ENCODE data around the gene HMGN3.

- TF ChIP-seq RAD21 (IDR thresholded peaks at IDR 0.05; ENCODE audit: low read length) (no peak), CTCF (conservative IDR thresholded peaks at IDR 0.05; ENCODE audit: low read depth, low read length) (no peak), CEBPB (IDR thresholded peaks at IDR 0.05; ENCODE audit: low read depth, low read length) (no peak), SMC3 (IDR thresholded peaks at IDR 0.05; ENCODE audit: low read depth, low read length) (no peak), POLR2A (IDR thresholded peaks at IDR 0.05; ENCODE audit: low read depth, low read length) (no peak), MAFK (IDR thresholded peaks at IDR 0.05; ENCODE audit: low read depth, low read length) (no peak), USF2 (IDR thresholded peaks at IDR 0.05; ENCODE audit: low read depth, low read length) (no peak), MXI1 (IDR thresholded peaks at IDR 0.05; ENCODE audit: borderline replicate concordance, low read depth, low read length) (no peak), ELK1 (IDR thresholded peaks at IDR 0.05; ENCODE audit: borderline replicate concordance, low read depth, low read length) (no peak), CHD1 (IDR thresholded peaks at IDR 0.05; ENCODE audit: low read depth, low read length) (no peak), BHLHE40 (IDR thresholded peaks at IDR 0.05; ENCODE audit: low read depth, low read length) (no peak), FOS (IDR thresholded peaks at IDR 0.05; ENCODE audit: low read depth, low read length) (no peak), MAZ (IDR thresholded peaks at IDR 0.05; ENCODE audit: borderline replicate concordance, low read depth, low read length) (no peak)
Measured at GRCh38 chr6:79168695-79168980, 65.8 kb downstream of the HMGN3 start.
